Measurements from ENCODE around the gene EGLN3.
"Not testable (repeated sequence)": the region's sequence is repeated elsewhere in the genome, so short reads cannot be mapped to it uniquely, and the experiment has no call there.

Gene EGLN3

DNA sequence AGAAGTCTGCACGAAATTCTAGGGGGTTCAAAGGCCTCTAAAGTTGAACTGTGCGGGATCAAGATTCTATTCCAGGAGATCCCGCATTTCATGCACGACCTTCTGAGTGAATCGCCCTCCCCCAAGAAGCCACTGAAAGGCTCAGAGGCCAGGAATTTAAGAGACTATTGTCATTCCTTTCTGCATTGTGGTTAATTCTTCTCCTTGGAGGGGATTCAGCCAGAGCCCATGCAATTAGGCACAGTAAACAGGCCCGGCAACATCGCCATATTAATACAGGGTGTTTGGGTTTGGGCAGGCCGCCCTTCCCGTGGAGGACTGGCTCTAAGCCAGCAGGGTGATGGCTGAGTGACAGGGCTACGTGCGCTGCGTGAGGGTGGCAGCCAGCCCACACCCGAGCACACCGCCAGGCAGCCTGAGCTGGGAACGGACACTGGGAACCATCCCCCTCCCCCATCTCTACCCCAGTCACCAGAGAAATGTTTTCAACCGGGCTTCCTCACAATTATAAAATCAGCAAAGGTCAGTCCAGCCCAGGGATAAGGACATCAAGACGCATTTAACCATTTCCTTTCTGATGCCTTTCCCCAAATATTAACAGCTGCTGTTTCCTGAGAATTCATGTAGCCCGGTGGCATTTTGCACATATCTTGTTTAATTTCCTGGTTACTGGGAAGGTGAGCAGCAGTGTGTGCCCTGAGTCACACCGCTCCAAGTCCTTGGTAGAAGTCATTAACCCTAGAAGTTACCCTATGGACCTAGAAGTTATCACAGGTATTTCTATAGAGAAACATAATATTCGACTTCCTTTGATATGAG is 12.5 kb downstream of the EGLN3 start:
- in situ Hi-C loops (cut with HindIII; ENCODE audit: low sequenced_read_pairs): no loop called here

DNA sequence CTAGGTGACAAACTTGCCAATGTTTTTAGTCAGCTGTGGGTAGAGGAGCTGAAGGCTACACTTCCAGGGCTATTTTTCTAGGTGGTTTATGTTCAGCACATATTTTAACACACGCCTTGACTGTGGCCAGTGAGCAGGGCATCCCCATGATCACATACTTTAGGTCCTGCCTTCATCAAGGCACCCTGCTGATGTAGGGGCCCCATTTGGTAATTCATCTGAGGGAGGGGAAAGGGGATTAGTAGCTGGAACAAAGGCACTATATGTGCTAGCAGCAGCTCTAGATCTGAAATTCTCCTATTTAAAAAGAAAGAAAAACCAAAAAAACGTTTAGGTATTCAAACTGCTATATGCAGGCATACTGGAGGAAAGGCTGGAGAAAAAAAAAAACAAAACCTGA is 14.5 kb downstream of the EGLN3 start:
- in situ Hi-C loops (cut with HindIII; ENCODE audit: low sequenced_read_pairs): no loop called here

DNA sequence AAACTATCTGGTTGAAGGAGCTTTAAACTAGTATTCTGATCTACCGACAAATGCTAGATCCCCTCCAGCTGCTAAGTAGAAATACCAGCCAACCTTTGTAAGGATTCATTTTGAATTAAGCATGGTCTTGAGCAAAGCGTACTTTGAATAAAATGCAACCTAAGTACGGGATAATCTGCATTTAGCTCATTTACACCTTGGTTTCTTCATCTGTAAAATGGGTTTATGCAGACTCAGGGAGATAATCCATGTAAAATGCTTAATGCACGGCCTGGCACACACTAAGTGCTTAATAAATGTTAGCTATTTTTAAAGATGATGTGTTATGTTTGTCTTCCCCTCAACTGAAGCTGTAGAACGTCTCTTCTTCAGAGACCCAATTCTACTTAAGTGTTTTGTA is 15.9 kb downstream of the EGLN3 start:
- in situ Hi-C loops (cut with HindIII; ENCODE audit: low sequenced_read_pairs): no loop called here

DNA sequence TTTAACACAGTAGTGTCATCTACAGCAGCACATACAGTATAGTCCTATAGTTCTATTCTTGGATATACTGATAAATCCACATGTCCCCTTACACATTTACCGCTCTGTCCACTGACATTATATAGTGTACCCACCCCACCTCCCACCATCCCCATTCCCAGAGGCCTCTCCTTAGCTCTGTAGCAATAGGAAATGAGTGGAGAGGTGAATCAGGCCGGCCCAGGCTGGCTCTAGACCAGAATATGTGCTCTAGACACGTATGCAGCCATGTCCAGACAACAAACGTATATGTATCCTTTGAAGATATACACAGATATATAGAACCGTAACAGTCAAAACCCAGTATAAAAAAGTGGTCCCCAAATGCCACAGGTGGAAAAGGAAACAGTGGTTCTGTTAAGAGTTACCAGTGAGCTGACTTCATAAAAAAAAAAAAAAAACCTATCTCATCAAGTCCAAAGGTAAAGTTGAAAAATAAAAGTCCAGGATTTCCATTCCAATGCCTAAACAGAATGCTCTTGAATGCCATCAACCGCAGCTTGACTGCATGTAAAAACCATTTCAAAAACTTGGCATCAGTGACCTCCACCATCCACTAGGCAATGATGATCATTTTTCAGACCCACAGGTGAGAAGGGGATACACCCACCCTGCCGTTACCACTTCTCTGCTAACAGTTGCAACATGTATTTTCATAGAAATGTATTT is 16.7 kb downstream of the EGLN3 start:
- in situ Hi-C loops (cut with HindIII; ENCODE audit: low sequenced_read_pairs): no loop called here

DNA sequence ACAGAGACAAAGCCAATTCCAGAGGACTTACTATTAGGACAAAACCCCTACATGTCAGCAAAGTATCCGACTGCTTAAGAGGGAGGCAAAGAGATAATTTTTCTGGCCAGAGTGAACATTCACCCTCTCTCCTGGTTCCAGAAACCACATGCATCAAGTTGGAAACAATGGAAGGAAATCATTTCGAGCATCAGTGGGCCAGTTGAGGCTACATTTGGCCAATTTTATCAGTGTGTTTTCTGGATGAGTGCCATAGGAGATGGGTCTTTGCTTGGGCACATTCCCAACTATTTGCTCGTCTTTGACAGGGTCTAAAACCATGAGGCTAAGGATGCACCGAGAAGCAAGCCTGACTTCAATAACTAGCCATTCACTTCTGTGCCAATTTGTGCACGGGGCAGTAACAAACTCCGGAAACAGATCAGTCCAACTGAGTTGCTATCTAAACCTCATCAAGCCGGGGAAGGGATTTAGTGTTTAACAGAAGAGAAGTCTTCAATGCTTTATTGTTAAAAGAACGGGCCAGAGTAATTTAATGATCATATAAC is 17.4 kb downstream of the EGLN3 start:
- in situ Hi-C loops (cut with HindIII; ENCODE audit: low sequenced_read_pairs): no loop called here

DNA sequence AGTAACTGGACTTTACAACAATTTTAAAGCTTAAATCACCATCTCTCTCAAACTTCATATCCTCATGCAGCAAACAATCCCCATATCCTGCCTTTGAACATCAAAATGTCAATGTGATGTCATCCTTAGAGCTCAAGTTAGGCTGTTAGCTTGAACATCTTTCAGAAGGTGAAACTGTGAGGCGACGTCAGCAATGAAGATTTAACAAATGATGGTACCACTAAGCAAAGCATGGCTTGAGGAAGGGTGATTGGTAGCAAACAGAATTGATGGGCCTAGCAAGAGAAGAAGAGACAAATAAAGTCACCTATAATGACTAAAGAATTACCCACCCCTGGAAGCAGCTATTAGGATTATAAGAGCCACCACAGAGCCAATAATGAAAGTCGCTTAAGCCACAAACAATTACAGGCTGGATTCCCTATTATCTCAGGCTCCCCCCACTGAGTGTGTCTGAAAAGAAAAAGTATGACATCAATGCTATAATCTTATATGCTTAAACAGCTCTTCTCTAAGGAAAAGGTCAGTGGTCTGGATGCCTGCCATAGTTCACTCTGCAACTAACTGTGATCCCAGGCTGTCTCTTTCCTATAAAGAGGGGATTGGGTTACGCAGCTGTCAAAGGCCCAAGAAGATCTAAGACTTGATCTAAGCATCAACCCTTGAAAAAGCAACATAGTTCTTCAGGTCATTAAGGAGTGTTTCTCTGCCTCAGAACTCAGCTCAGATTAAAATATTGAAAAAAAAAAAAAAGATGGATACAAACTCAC is 18.1 kb downstream of the EGLN3 start:
- in situ Hi-C loops (cut with HindIII; ENCODE audit: low sequenced_read_pairs): no loop called here

DNA sequence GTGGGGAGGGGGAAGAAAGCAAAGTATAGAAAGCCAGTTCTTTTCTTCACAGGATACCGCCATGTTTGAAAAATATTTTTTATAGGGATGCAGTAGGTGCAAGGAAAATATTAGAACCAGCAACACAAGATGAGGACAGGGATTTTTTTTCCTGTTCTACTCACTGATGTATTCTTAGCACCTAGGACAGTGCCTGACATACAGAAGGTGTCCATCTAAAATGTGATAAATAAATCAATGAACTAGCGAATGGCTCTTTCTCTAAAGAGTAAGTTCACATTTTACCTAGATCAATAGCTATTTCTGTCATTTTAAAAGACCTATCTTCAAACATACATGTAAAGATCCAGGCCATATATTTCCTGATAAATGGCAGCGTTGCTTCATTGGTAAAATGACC is 18.8 kb downstream of the EGLN3 start:
- in situ Hi-C loops (cut with HindIII; ENCODE audit: low sequenced_read_pairs): no loop called here

DNA sequence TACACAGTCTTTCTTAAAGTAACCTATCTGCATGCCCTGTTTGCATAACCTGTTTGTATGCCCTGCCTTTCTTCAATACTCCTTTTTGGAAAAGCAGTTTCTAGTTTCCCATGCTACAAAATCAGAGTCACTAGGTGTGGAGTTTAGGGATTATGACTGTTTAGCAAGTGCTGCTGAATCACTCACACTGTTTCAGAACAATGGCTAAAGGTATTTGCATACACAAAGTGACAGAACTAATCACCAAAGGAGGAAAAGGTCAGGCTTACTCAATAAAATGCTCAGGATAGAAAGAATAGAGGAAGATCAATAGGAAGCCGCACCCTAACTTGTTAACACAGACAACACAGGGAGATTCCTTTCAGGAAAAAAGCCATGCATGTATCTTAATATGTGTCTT is 19.4 kb downstream of the EGLN3 start:
- in situ Hi-C loops (cut with HindIII; ENCODE audit: low sequenced_read_pairs): no loop called here

DNA sequence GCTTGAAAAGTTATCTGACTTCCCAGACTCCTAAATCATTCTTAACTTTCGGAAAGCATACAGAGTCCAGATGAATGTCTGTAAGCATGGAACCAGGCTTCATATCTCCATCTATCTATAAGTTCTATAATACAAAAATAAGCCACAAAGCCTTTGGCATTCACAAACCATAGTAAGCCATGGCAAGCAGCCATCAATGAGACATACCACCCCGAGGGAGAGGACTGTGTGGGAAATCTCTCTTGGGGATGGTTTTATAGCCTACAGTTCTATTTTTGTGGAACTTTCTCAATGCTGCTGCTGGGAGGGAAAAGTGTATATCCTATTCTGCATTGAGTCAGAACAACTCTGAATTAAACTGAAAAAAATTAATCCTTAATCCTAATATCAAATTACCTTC is 20.4 kb downstream of the EGLN3 start:
- in situ Hi-C loops (cut with HindIII; ENCODE audit: low sequenced_read_pairs): no loop called here

DNA sequence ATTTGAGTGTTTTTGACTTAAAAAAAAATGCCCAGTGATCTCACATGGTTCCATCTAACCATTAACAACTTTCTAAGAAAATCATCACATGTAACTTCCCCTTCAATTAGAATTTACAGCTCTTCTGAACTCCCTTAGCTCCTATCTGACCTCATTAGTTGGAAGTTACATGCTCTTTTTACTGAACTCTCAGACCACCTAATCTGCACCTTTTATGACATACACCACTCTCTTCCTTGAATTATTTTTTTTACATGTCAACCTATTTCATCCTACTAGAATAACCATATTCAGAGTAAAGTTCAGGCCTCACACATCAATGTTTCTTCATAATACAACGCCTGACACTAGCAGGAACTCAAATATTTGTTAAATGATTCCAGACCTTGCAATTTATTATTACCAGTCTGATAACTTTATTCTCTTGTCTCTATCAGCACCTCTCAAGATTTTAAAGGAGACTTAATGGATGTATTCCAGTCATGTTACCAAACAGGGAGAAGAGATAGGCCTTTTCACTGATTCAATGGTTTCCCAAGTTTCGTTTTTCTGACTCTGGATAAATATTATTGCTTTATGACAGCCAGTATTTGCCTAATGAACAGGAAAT is 21.0 kb downstream of the EGLN3 start:
- in situ Hi-C loops (cut with HindIII; ENCODE audit: low sequenced_read_pairs): no loop called here

DNA sequence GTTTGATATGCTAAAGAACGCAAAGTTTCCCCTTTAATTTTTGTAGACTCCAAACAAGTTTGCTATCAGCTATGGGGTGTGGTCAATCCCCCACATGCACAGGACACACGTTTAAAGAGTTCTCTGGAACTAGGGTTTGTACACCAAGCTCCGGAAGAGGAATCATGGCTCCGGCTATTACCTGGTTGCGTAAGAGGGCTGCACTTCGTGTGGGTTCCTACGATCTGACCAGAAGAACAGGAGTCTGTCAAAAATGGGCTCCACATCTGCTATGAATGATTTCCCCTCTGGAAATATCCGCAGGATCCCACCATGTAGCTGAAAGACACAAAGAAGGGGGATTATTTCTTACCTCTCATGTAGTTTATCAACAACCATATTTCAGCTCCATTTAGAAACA is 22.0 kb downstream of the EGLN3 start:
- in situ Hi-C loops (cut with HindIII; ENCODE audit: low sequenced_read_pairs): no loop called here

DNA sequence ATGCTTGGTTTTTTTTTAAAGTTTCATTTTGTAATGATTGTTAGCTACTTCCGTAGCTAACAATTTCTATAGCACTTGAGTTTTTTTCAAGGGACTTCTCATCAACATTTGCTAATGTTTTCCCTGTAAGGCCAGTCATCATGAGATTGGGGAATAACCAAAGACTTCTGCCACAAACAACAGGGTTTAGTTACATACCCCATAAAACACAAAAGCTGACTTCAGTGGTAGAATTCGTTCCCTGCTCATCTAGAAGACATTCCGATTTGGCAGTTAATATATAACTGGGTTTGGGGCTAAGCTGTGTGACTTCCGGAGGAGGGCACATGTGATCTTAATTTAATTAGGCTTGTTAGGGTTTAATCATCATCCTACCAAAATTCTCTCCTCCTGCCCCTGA is 22.9 kb downstream of the EGLN3 start:
- in situ Hi-C loops (cut with HindIII; ENCODE audit: low sequenced_read_pairs): no loop called here

DNA sequence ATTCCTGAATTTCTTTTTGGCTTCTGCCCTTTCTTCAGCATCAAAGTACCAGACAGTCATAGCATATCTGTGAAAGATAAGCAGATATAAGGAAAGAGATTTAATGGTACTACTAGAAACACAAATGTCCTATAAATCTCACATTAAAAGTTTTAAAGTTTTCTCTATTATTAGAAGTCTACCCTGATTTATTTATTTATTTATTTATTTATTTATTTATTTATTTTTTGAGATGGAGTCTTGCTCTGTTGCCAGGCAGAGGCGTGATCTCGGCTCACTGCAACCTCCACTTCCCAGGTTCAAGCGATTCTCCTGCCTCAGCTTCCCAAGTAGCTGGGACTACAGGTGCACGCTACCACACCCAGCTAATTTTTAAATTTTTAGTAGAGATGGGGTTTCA is 23.9 kb downstream of the EGLN3 start:
- in situ Hi-C loops (cut with HindIII; ENCODE audit: low sequenced_read_pairs): not testable (repeated sequence)

DNA sequence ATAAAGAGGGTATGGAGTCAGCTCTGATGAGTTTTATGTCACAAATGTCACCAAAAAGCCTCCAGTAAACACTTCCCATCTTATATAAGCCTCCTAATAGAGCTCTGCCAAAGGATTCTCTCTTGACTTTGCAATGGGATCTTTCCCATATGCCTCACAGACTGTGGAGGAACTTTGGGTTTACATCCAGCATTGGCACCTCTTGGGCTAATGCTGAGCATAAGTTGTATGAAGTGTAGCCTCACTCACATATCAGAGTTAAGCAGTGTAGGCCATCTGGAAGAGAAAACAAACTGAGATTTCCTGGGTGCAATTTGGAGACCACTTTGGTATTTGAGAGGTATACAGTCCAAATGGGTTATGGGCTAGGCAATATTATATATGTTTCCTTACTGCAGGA is 24.9 kb downstream of the EGLN3 start:
- in situ Hi-C loops (cut with HindIII; ENCODE audit: low sequenced_read_pairs): no loop called here

DNA sequence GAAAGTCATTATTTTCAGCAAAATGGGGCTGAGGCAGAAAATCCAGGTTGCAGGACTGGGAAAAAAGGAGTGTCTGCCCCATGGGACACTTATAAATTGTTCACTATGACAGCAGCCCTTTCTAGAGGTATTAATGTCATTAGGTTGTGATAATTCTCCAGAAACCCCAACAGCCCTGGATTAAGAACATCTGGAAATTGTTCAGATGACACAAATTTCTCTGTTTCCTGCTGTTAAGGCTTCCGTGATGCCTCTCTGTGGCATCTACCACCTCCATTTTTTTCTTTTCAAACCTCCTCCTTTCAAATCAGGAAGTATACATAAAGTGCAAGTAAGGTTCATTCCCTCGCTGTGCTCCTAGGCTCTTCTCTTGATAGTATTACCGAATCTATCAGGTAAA is 25.6 kb downstream of the EGLN3 start:
- in situ Hi-C loops (cut with HindIII; ENCODE audit: low sequenced_read_pairs): no loop called here

DNA sequence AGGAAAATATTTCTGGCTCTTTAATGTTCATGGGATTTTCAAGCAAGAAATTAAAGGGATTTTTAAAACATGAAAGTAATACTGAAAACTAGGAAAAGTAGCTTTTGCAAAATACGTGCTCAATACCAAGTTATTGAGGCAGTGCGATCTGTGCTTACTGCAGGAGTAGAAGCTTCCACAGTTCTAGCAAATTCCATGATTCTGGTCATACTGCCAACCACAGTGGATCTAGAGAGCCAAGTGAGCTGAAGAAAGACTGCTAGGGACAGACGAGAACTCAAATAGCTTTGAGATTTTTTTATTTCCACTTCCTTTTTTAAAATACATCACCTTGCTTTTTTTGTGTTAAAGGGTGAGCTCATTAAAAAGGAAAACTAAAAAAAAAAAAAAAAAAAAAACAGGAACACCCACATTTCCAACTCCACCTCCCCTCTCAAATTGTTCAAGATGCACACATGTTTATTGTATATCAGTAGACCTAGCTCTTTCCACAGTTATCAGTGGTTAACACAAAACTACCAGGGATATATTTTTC is 26.2 kb downstream of the EGLN3 start:
- in situ Hi-C loops (cut with HindIII; ENCODE audit: low sequenced_read_pairs): no loop called here

DNA sequence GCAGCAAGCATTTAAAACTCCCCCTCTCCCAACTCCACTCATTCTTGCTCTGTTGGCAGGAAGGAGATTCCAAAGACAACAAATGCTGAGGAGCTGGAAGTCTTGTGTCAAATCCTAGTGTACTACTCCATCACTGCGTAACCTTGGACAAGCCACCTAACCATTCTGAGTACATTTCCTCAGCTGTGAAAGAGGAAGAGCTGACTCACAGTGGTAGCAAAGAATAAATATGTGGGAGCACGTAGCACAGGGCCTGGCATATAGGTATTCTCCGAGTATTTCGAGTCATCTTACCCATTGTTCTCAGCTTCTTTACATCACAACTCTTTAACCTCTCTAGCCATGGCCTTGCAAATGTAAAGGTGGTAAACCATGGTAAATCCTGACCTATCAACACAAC is 28.7 kb downstream of the EGLN3 start:
- in situ Hi-C loops (cut with HindIII; ENCODE audit: low sequenced_read_pairs): no loop called here

DNA sequence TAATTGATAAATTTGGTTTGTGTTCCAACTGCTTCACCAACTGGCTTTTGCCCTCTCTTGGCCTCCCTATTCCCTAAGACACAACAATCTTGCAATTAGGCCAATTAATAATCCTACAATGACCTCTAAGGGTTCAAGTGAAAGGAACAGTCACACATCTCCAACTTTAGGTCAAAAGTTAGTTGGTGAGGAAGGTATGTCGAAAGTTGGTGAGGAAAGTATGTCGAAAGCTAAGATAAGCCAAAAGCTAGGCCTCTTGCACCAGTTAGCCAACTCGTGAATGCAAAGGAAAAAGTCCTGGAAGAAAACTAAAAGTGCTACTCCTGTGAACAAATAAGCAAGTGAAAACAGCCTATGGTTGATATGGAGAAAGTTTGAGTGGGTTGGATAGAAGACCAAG is 32.6 kb downstream of the EGLN3 start:
- in situ Hi-C loops (cut with HindIII; ENCODE audit: low sequenced_read_pairs): no loop called here

DNA sequence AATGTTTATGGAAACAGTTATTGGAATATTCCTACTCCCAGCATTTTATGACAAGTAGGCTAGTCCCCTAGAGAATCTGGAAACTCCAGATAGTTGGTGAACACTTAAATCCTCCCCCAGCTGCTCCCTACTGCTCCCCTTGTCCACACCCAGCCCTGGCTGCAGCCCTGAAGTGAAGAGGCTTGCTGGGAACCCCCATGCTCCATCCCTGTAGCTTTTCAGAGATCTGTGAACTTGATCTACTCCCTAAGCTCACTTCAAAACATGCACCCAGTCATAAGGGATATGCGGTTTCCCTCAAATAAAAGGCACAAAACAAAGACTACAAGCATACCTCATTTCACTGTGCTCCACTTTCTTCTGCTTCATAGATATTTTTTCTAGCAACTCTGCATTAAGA is 33.2 kb downstream of the EGLN3 start:
- in situ Hi-C loops (cut with HindIII; ENCODE audit: low sequenced_read_pairs): no loop called here

DNA sequence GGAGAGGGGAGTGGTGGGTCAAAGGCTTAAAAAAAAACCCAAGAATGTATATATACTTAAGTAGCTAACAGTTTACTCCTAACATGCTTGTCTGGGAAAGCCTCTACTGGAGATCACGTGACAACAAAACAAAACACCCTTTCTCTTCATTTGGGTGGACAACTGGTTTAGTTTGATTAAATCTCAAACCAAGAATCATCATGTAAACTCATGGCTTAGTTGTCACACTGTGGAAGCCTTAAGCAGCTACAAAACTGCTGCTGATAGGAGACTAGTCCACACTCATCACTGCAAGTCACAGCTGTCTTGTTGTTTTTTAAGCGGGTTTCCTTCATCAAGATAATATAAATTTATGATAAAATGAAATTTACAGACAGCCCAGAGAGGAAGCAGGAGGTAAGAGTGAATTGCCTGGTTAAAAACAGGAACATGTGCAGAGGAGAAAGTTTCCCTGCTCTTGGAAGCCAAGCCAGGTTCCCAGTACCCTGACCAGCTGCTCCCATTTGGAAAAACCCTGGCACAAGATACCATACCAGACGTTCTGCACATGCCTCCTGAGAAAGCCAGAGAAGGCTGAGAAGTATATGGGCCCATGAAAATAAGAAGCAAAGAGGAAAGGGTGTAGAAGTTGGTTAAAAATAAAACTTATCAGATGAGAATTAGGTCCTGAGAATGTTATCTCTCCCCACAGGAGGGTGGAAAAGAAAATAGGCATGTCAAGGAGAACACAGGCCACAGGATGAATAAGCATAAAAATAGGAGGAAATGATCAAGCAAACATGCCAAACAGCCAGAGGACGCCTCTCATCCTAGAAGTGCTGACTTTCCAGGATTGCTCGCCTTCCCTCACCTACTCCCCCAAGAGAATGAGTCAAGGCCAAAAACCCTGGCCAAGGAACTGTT is 34.0 kb downstream of the EGLN3 start:
- in situ Hi-C loops (cut with HindIII; ENCODE audit: low sequenced_read_pairs): no loop called here
